Activated B cell treated with CpG ODN at 0.5 μM for 24 hours (primary cell): ENCODE results near the gene SNX4. TPM values are rescaled to one million over a fixed set of nuclear protein-coding genes. Genes with fewer than 3 reads are reported as not detected.
"Not testable (repeated sequence)": the region's sequence is repeated elsewhere in the genome, so short reads cannot be mapped to it uniquely, and the experiment has no call there.

Source experiments
- ATAC-seq: fragments of 200-7000 bp; cut with Tn5 transposase; one replicate; pipeline ENCODE4 v1.10.0; 2021; ENCODE audit warnings: low read depth, mild to moderate bottlenecking, moderate library complexity
- CTCF ChIA-PET: fragments of 350-600 bp; sonication (Branson Sonifier 250); formaldehyde crosslinking; loops from one replicate; lab custom pipeline; 2021; ENCODE audit warnings: antibody characterized with exemption; lab: Charles Lee
- POLR2A ChIA-PET: fragments of 350-600 bp; sonication (Branson Sonifier 250); formaldehyde crosslinking; loops from one replicate; lab custom pipeline; 2021; ENCODE audit warnings: antibody characterized with exemption; lab: Charles Lee
- DNase-seq: peaks from one replicate; pipeline ENCODE4 v3.0.0; 2022
- H3K27ac Mint-ChIP-seq: one replicate; pipeline ENCODE4 v1.8.0; 2020; ENCODE audit warnings: mixed read lengths
- H3K27me3 Mint-ChIP-seq: one replicate; pipeline ENCODE4 v1.8.0; 2021; ENCODE audit warnings: mixed read lengths
- H3K36me3 Mint-ChIP-seq: one replicate; pipeline ENCODE4 v1.8.0; 2021; ENCODE audit warnings: low read depth, mixed read lengths
- H3K4me1 Mint-ChIP-seq: one replicate; pipeline ENCODE4 v1.8.0; 2021; ENCODE audit warnings: mixed read lengths
- H3K4me3 Mint-ChIP-seq: one replicate; pipeline ENCODE4 v1.8.0; 2020; ENCODE audit warnings: mild to moderate bottlenecking, mixed read lengths
- H3K9me3 Mint-ChIP-seq: one replicate; pipeline ENCODE4 v1.8.0; 2020; ENCODE audit warnings: mixed read lengths
- intact Hi-C: fragments of 100-400 bp; cut with micrococcal nuclease; formaldehyde crosslinking; loops from one replicate; pipeline ENCODE4 v1.15.1; 2024
- total RNA-seq: library from RNA; stranded (reverse); gene quantifications from 2 replicates; pipeline ENCODE4 v1.2.3, GENCODE V29; 2022
- TF ChIP-seq, protein P1 (sequence below): fragments of 200-600 bp; IDR thresholded peaks from one replicate; pipeline ENCODE4 v1.8.0; 2022; ENCODE audit warnings: antibody characterized with exemption, mild to moderate bottlenecking

SNX4 gene
- total RNA-seq, 1 donor from 2014 or later = 30.2 TPM

DNA sequence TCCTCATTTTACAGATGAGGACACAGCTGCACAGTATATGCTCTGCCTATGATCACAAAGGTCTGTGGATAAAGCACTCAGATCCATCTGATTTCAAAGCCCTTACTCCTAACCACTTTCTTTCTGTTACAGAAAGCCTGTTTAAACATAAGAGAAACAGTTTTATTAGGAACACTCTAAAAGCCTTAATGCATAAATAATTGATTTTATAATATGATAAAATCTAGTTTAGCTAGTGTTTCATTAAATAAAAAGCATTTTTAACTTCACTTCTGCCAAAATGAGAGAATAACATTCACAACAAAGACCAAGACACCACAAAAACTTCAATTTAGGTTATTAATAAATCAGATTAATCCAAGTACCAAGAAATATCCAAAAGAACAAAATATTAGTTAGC lies 21.4 kb downstream of the SNX4 start:
- H3K4me1 Mint-ChIP-seq = no peaks in the 10 kb centered on the region
- no peaks in the 10 kb centered on the region for H3K27me3 Mint-ChIP-seq
- ChIA-PET POLR2A (no interaction called here), CTCF (no interaction called here)
- H3K27ac Mint-ChIP-seq = no peak overlapping the region
- ATAC-seq (no peak), DNase-seq (no peak)
- TF ChIP-seq, protein P1, sequence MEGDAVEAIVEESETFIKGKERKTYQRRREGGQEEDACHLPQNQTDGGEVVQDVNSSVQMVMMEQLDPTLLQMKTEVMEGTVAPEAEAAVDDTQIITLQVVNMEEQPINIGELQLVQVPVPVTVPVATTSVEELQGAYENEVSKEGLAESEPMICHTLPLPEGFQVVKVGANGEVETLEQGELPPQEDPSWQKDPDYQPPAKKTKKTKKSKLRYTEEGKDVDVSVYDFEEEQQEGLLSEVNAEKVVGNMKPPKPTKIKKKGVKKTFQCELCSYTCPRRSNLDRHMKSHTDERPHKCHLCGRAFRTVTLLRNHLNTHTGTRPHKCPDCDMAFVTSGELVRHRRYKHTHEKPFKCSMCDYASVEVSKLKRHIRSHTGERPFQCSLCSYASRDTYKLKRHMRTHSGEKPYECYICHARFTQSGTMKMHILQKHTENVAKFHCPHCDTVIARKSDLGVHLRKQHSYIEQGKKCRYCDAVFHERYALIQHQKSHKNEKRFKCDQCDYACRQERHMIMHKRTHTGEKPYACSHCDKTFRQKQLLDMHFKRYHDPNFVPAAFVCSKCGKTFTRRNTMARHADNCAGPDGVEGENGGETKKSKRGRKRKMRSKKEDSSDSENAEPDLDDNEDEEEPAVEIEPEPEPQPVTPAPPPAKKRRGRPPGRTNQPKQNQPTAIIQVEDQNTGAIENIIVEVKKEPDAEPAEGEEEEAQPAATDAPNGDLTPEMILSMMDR = no peak
- intact Hi-C loops = no loop called here
- no peaks in the 10 kb centered on the region for H3K9me3 Mint-ChIP-seq
- peaks cover 58% of the 10 kb centered on the region for H3K36me3 Mint-ChIP-seq
- H3K4me3 Mint-ChIP-seq = no peak overlapping the region

DNA sequence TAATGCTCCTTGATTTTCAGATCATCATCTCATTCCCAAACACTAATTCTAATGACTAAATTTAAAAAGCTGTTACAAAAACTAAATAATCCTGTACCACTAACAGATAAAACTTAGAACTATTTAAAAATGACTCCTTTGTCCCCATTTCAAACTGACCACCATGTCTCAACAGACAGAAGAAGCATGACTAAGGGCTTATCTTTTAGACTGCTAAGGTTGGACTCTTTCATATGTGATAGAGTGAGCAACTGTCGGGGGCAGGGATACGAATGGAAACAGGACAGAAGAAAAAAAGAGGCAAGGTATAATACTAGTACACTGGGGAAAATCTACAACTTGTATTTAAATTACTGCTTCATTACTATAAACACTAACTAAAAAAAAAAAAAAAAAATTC lies 23.3 kb downstream of the SNX4 start:
- intact Hi-C loops = no loop called here
- POLR2A ChIA-PET = no interaction called here

DNA sequence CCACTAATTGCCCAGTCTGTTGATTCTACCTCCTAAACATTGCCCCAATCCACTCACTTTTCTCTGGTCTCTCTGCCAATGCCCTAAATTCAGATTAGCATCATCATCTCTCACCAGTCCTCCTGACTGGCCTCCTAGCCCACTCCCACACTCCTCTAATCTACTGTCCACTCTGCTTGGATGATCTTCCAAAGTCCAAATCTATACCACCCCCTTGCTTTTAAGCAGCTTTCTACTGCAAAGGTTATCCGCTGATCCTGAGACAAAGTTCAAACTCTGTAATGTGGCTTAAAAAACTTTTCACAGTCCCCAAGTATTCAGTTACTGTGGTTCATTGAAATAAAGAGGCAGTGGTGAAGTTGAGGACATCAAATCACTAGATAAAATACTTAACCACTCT lies 37.6 kb downstream of the SNX4 start:
- TF ChIP-seq, protein P1 = no peak
- POLR2A ChIA-PET = no interaction called here
- intact Hi-C loops = no loop called here
- no peaks in the 10 kb centered on the region for H3K27me3 Mint-ChIP-seq
- DNase-seq (no peak), ATAC-seq (no peak)
- no peaks in the 10 kb centered on the region for H3K9me3 Mint-ChIP-seq
- CTCF ChIA-PET = no interaction called here
- no peak overlapping the region for H3K27ac Mint-ChIP-seq
- H3K4me3 Mint-ChIP-seq = no peak overlapping the region
- no peaks in the 10 kb centered on the region for H3K4me1 Mint-ChIP-seq
- H3K36me3 Mint-ChIP-seq = peaks cover 40% of the 10 kb centered on the region

More for the DNA sequence above, 23.3 kb downstream of the SNX4 start:
- ATAC-seq = no peak
- DNase-seq = no peak
- Mint-ChIP-seq H3K4me1 (no peaks in the 10 kb centered on the region), H3K36me3 (peaks cover 57% of the 10 kb centered on the region), H3K27me3 (no peaks in the 10 kb centered on the region), H3K9me3 (no peaks in the 10 kb centered on the region), H3K4me3 (no peak overlapping the region), H3K27ac (no peak overlapping the region)
- TF ChIP-seq, protein P1 = no peak
- CTCF ChIA-PET = no interaction called here

DNA sequence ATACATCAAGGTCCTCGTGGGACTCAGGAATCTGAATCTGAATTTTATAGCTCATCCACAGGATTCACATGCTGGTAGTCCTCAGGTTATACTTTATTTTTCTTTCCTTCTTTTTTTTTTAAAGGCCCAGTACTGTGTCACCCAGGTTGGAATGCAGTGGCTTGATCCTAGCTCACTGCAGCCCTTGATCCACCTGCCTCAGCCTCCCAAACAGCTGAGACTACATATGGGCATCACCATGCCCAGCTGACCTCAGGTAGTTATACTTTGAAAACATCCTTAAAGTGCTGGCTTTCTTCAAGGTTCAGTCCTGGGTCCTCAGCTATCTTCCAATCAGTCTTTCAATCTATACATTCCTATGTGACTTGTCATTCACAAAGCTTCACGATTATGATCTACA lies 38.2 kb downstream of the SNX4 start:
- no peak for DNase-seq
- TF ChIP-seq, protein P1 = no peak
- Mint-ChIP-seq H3K36me3 (peaks cover 44% of the 10 kb centered on the region), H3K27me3 (no peaks in the 10 kb centered on the region), H3K9me3 (no peaks in the 10 kb centered on the region), H3K4me1 (no peaks in the 10 kb centered on the region), H3K27ac (no peak overlapping the region), H3K4me3 (no peak overlapping the region)
- intact Hi-C loops = no loop called here
- CTCF ChIA-PET = interaction anchor here (0.6 kb wide), 1 partner anchor 469 kb away, joined by 3 read pairs; no protein-coding TSS in a partner anchor
- POLR2A ChIA-PET = no interaction called here
- ATAC-seq = no peak

GRCh38 chr3:125481375-125481759 lies 38.6 kb downstream of the SNX4 start:
- H3K9me3 Mint-ChIP-seq, H3K27ac Mint-ChIP-seq, H3K4me1 Mint-ChIP-seq, intact Hi-C loops, H3K27me3 Mint-ChIP-seq, DNase-seq, ATAC-seq, H3K4me3 Mint-ChIP-seq: not testable (repeated sequence)
- H3K36me3 Mint-ChIP-seq = peaks cover 45% of the 10 kb centered on the region
- ChIA-PET CTCF (interaction anchor here (0.6 kb wide), 1 partner anchor 468 kb away, joined by 3 read pairs; no protein-coding TSS in a partner anchor), POLR2A (interaction anchor here (0.7 kb wide), 1 partner anchor 186 kb away, joined by 3 read pairs; no protein-coding TSS in a partner anchor)
